Colon (tissue), 2 donors: ENCODE results near the gene TNS3.

Experiments used
- FAIRE-seq: peaks from 2 replicates; lab custom pipeline; 2012; peaks lifted over from hg19 to GRCh38; lab: Jason Lieb, UNC
- donor health status: control.
- donor health status: control.

TNS3 gene

GRCh38 chr7:47345857-47346298 is 236.0 kb downstream of the TNS3 start:
- no peak for FAIRE-seq

- FAIRE-seq: no peak
Measured at GRCh38 chr7:47344171-47344955, 237.5 kb downstream of the TNS3 start.

GRCh38 chr7:47343061-47343455 is 238.9 kb downstream of the TNS3 start:
- no peak for FAIRE-seq

- no peak for FAIRE-seq
Measured at GRCh38 chr7:47342296-47343060, 239.4 kb downstream of the TNS3 start.

- FAIRE-seq: no peak
Measured at GRCh38 chr7:47340517-47340916, 241.4 kb downstream of the TNS3 start.

GRCh38 chr7:47338026-47338425 is 243.9 kb downstream of the TNS3 start:
- no peak for FAIRE-seq

GRCh38 chr7:47337531-47337930 is 244.4 kb downstream of the TNS3 start:
- FAIRE-seq: no peak

- no peak for FAIRE-seq
Measured at GRCh38 chr7:47336472-47337425, 245.2 kb downstream of the TNS3 start.

GRCh38 chr7:47335557-47336471 is 246.1 kb downstream of the TNS3 start:
- no peak for FAIRE-seq

GRCh38 chr7:47335071-47335470 is 246.8 kb downstream of the TNS3 start:
- no peak for FAIRE-seq

- no peak for FAIRE-seq
Measured at GRCh38 chr7:47333959-47334358, 248.0 kb downstream of the TNS3 start.

- no peak for FAIRE-seq
Measured at GRCh38 chr7:47333554-47333887, 248.4 kb downstream of the TNS3 start.

GRCh38 chr7:47332681-47333553 is 249.0 kb downstream of the TNS3 start:
- FAIRE-seq: no peak

GRCh38 chr7:47332213-47332612 is 249.7 kb downstream of the TNS3 start:
- no peak for FAIRE-seq

- no peak for FAIRE-seq
Measured at GRCh38 chr7:47331179-47331565, 250.7 kb downstream of the TNS3 start.

- no peak for FAIRE-seq
Measured at GRCh38 chr7:47330561-47331178, 251.2 kb downstream of the TNS3 start.

- no peak for FAIRE-seq
Measured at GRCh38 chr7:47330026-47330425, 251.9 kb downstream of the TNS3 start.

- FAIRE-seq: no peak
Measured at GRCh38 chr7:47329320-47329926, 252.5 kb downstream of the TNS3 start.
